GM19455 (cell line): ENCODE measurements around the gene TAS2R3.
A peak's percentile ranks its signal among the peaks of the same experiment; 100 is the strongest.

Source experiments
- ATAC-seq: cut with Tn5 transposase; IDR thresholded peaks from one replicate; pipeline ENCODE4 v1.9.1; 2021; ENCODE audit not compliant: unreplicated experiment

Gene TAS2R3

GRCh38 chr7:141785706-141786552, 22.0 kb downstream of the TAS2R3 start:
- ATAC-seq, result peak; percentile 84

- ATAC-seq, result no peak
These were observed 24.4 kb downstream of the TAS2R3 start for GRCh38 chr7:141788296-141788695.

GRCh38 chr7:141789917-141790316, 26.0 kb downstream of the TAS2R3 start, which contains the start of gene TAS2R5:
TSS of gene TAS2R5 (plus strand) at chr7:141790217. CDS start at chr7:141790362, 145 bp downstream.
- no peak for ATAC-seq

- ATAC-seq, result no peak
These were observed 28.6 kb downstream of the TAS2R3 start for GRCh38 chr7:141792526-141792925.
